Hematopoietic multipotent progenitor cell treated with erythropoietin and hydrocortisone succinate and interleukin-3 and kit ligand, for 15 days (in vitro differentiated cells): ENCODE measurements around the gene RHOBTB3.
"Not testable (repeated sequence)": the region's sequence is repeated elsewhere in the genome, so short reads cannot be mapped to it uniquely, and the experiment has no call there.

ENCODE experiments used
- DNase-seq: peaks from one replicate; pipeline ENCODE4 v3.0.0-alpha.2; 2015; ENCODE audit warnings: low spot score

The RHOBTB3 gene

GRCh38 chr5:95821110-95822021 lies 90.2 kb downstream of the RHOBTB3 start:
- DNase-seq: no peak

- peak; percentile 42 for DNase-seq
Observed at GRCh38 chr5:95822043-95822541, 91.0 kb downstream of the RHOBTB3 start.

GRCh38 chr5:95822542-95823181 lies 91.5 kb downstream of the RHOBTB3 start, which contains the start of gene GLRX:
Gene GLRX (minus strand): TSS chr5:95822726. CDS start chr5:95822662, 64 bp downstream.
- peak; percentile 71 for DNase-seq

- DNase-seq: no peak
Observed at GRCh38 chr5:95823218-95823737, 92.1 kb downstream of the RHOBTB3 start.

- peak; percentile 48 for DNase-seq
Observed at GRCh38 chr5:95823738-95824609, 92.8 kb downstream of the RHOBTB3 start.

- no peak for DNase-seq
Observed at GRCh38 chr5:95824747-95825146, 93.6 kb downstream of the RHOBTB3 start.

- DNase-seq: no peak
Observed at GRCh38 chr5:95825495-95825894, 94.4 kb downstream of the RHOBTB3 start.

- peak; percentile 60 for DNase-seq
Observed at GRCh38 chr5:95826949-95827891, 96.1 kb downstream of the RHOBTB3 start.

GRCh38 chr5:95827892-95828246 lies 96.7 kb downstream of the RHOBTB3 start:
- no peak for DNase-seq

GRCh38 chr5:95830226-95830625 lies 99.1 kb downstream of the RHOBTB3 start:
- no peak for DNase-seq

GRCh38 chr5:95832664-95833063 lies 101.5 kb downstream of the RHOBTB3 start:
- no peak for DNase-seq

GRCh38 chr5:95835682-95836385 lies 104.7 kb downstream of the RHOBTB3 start:
- DNase-seq: no peak

- no peak for DNase-seq
Observed at GRCh38 chr5:95836544-95836943, 105.4 kb downstream of the RHOBTB3 start.

- DNase-seq: not testable (repeated sequence)
Observed at GRCh38 chr5:95836971-95837370, 105.8 kb downstream of the RHOBTB3 start.

GRCh38 chr5:95837492-95837891 lies 106.4 kb downstream of the RHOBTB3 start:
- DNase-seq: no peak

GRCh38 chr5:95838001-95838520 lies 106.9 kb downstream of the RHOBTB3 start:
- DNase-seq: no peak

- no peak for DNase-seq
Observed at GRCh38 chr5:95838556-95838955, 107.4 kb downstream of the RHOBTB3 start.

GRCh38 chr5:95839658-95840057 lies 108.5 kb downstream of the RHOBTB3 start:
- no peak for DNase-seq

- no peak for DNase-seq
Observed at GRCh38 chr5:95840956-95841705, 110.0 kb downstream of the RHOBTB3 start.
